PFSK-1 (cell line): ENCODE measurements around the gene DNAJB5.

Source experiments
- FOXP2 ChIP-seq: optimal IDR thresholded peaks from 2 replicates; pipeline ENCODE3; 2011; ENCODE audit warnings: borderline replicate concordance, control low read depth, inconsistent platforms; ENCODE audit not compliant: insufficient read depth; ENCODE audit errors: extremely low read length, extremely low read depth
- POLR2AphosphoS5 ChIP-seq: IDR thresholded peaks from 2 replicates; pipeline ENCODE4 v1.6.1; 2012; ENCODE audit warnings: low read depth, mild to moderate bottlenecking, control low read depth, low read length, moderate library complexity
- REST ChIP-seq, 2 experiments: IDR thresholded peaks; 2 replicates each; pipeline versions ENCODE4 v1.6.1 to v1.8.0; 2011 to 2012; ENCODE audit warnings: low read depth in 2 of 2, low read length in 2 of 2, control low read depth in 1 of 2, inconsistent platforms in 1 of 2, mild to moderate bottlenecking in 1 of 2, moderate library complexity in 1 of 2; ENCODE audit not compliant: insufficient read depth in 1 of 2
- SIN3A ChIP-seq: IDR thresholded peaks from 2 replicates; pipeline ENCODE4 v1.6.1; 2012; ENCODE audit warnings: mild to moderate bottlenecking, low read length, moderate library complexity, borderline replicate concordance; ENCODE audit not compliant: insufficient read depth
- TAF1 ChIP-seq: IDR thresholded peaks from 2 replicates; pipeline ENCODE4 v1.6.1; 2012; ENCODE audit warnings: low read length, control low read depth, borderline replicate concordance; ENCODE audit not compliant: insufficient read depth

GRCh38 chr9:34956648-34957047 is 32.9 kb upstream of the DNAJB5 start:
- no peak for TF ChIP-seq TAF1
- TF ChIP-seq SIN3A = no peak
- TF ChIP-seq REST (IDR thresholded peaks at IDR 0.05; ENCODE audit: insufficient read depth in 1 of 2, low read depth in 2 of 2, low read length in 2 of 2) = no peak
- TF ChIP-seq POLR2AphosphoS5 = no peak
- no peak for TF ChIP-seq FOXP2
